ENCODE data around the gene AFTPH.

DNA sequence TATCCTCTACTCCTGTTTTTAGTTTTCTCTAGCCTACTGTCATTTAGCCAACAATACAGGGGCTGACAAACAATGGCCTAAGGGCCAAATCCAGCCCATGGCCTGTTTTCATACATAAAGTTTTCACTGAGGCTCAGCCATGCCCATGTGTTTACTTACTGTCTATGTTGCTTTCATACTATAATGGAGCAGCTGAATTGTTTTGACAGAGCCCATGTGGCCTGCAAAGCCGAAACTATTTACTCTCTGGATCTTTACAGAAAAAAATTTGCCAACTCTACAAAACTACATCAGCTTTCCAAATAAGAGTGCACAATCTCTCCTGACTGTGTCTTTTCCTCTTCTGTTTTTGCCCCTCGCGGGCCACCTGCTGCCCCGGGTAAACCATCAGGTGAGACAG is 46.1 kb upstream of the AFTPH start:
- TF ChIP-seq, protein P1, sequence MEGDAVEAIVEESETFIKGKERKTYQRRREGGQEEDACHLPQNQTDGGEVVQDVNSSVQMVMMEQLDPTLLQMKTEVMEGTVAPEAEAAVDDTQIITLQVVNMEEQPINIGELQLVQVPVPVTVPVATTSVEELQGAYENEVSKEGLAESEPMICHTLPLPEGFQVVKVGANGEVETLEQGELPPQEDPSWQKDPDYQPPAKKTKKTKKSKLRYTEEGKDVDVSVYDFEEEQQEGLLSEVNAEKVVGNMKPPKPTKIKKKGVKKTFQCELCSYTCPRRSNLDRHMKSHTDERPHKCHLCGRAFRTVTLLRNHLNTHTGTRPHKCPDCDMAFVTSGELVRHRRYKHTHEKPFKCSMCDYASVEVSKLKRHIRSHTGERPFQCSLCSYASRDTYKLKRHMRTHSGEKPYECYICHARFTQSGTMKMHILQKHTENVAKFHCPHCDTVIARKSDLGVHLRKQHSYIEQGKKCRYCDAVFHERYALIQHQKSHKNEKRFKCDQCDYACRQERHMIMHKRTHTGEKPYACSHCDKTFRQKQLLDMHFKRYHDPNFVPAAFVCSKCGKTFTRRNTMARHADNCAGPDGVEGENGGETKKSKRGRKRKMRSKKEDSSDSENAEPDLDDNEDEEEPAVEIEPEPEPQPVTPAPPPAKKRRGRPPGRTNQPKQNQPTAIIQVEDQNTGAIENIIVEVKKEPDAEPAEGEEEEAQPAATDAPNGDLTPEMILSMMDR (IDR thresholded peaks at IDR 0.05): no peak
- no peak for TF ChIP-seq POLR2A (IDR thresholded peaks at IDR 0.05)

Measured in testis (tissue), 2 donors.